ENCODE data around the gene ABCB1.

GRCh38 chr7:87561102-87561501, 39.6 kb downstream of the ABCB1 start:
- TF ChIP-seq CTCF (IDR thresholded peaks at IDR 0.05) (no peak), POLR2A (IDR thresholded peaks at IDR 0.05) (no peak)
